Measurements from ENCODE around the gene TAMALIN. TPM values are rescaled to one million over a fixed set of nuclear protein-coding genes. Genes with fewer than 3 reads are reported as not detected.
A peak's percentile ranks its signal among the peaks of the same experiment; 100 is the strongest.

The TAMALIN gene
- polyA plus RNA-seq, 3 donors: 0.63 to 118 (median 1.6) TPM

- Histone ChIP-seq H3K4me2 (replicated peaks; ENCODE audit: extremely low read depth, low read length, poor library complexity, severe bottlenecking) (peak overlapping the region; percentile 84), H3K79me2 (ENCODE audit: insufficient read depth, low read length) (peaks cover 92% of the 10 kb centered on the region), H3K27ac (ENCODE audit: low read depth in 1 of 2, low read length in 2 of 2) (peak overlapping the region; percentile 55 to 97), H3K27me3 (ENCODE audit: control insufficient read depth in 2 of 2, insufficient read depth in 2 of 2, low read length in 2 of 2) (no peaks in the 10 kb centered on the region), H3K9ac (ENCODE audit: insufficient read depth, low read length, poor library complexity, severe bottlenecking) (peak overlapping the region; percentile 61), H4K20me1 (ENCODE audit: insufficient read depth, low read length) (peaks cover 15% of the 10 kb centered on the region), H3K36me3 (replicated peaks in 1 of 2; ENCODE audit: control insufficient read depth in 1 of 2, insufficient read depth in 2 of 2, low read length in 2 of 2) (peaks cover 0 to 16% of the 10 kb centered on the region in 2 donors), H3K9me3 (replicated peaks in 1 of 2; ENCODE audit: control insufficient read depth in 1 of 2, insufficient read depth in 1 of 2, low read length in 2 of 2) (no peaks in the 10 kb centered on the region), H3K4me3 (replicated peaks in 1 of 3; ENCODE audit: low read depth in 2 of 3, low read length in 3 of 3) (peak overlapping the region in 1 of 3 experiments; percentile 73), H2AFZ (ENCODE audit: insufficient read depth, low read depth, low read length, poor library complexity, severe bottlenecking) (no peak overlapping the region), H3K4me1 (ENCODE audit: control insufficient read depth in 1 of 2, insufficient read depth in 2 of 2, low read length in 2 of 2) (peaks cover 66 to 73% of the 10 kb centered on the region in 2 donors)
- H3K9me3 Mint-ChIP-seq: no peaks in the 10 kb centered on the region
- peak overlapping the region; percentile 6 to 62 for H3K4me3 Mint-ChIP-seq
- peak overlapping the region; percentile 87 to 97 (median 97) for H3K27ac Mint-ChIP-seq
- peaks cover 31 to 36% of the 10 kb centered on the region in 2 donors for H3K36me3 Mint-ChIP-seq
- no CpG with 5 or more reads among the region's 13 CpGs for WGBS (ENCODE audit: insufficient coverage)
- H3K27me3 Mint-ChIP-seq (ENCODE audit: low read depth in 3 of 3): peaks cover 0 to 2% (median 0%) of the 10 kb centered on the region in 3 donors
- DNase-seq: peak in 2 of 3 donors; percentile 33 to 44
- peaks cover 76% of the 10 kb centered on the region for H3K4me1 Mint-ChIP-seq
- intact Hi-C loops (cut with micrococcal nuclease): no loop called here
- TF ChIP-seq CTCF (IDR thresholded peaks at IDR 0.05): peak; percentile 73
Measured at GRCh38 chr12:51970904-51971646, 35.7 kb upstream of the TAMALIN start.

- Histone ChIP-seq H3K9ac (ENCODE audit: insufficient read depth, low read length, poor library complexity, severe bottlenecking) (peak overlapping the region; percentile 61), H3K79me2 (ENCODE audit: insufficient read depth, low read length) (peaks cover 91% of the 10 kb centered on the region), H3K4me2 (replicated peaks; ENCODE audit: extremely low read depth, low read length, poor library complexity, severe bottlenecking) (peak overlapping the region; percentile 84), H2AFZ (ENCODE audit: insufficient read depth, low read depth, low read length, poor library complexity, severe bottlenecking) (no peak overlapping the region), H3K9me3 (replicated peaks in 1 of 2; ENCODE audit: control insufficient read depth in 1 of 2, insufficient read depth in 1 of 2, low read length in 2 of 2) (no peaks in the 10 kb centered on the region), H4K20me1 (ENCODE audit: insufficient read depth, low read length) (peaks cover 10% of the 10 kb centered on the region), H3K36me3 (replicated peaks in 1 of 2; ENCODE audit: control insufficient read depth in 1 of 2, insufficient read depth in 2 of 2, low read length in 2 of 2) (peaks cover 0 to 16% of the 10 kb centered on the region in 2 donors), H3K4me1 (ENCODE audit: control insufficient read depth in 1 of 2, insufficient read depth in 2 of 2, low read length in 2 of 2) (peaks cover 73 to 81% of the 10 kb centered on the region in 2 donors), H3K27me3 (ENCODE audit: control insufficient read depth in 2 of 2, insufficient read depth in 2 of 2, low read length in 2 of 2) (no peaks in the 10 kb centered on the region), H3K27ac (ENCODE audit: low read depth in 1 of 2, low read length in 2 of 2) (peak overlapping the region; percentile 87 to 97), H3K4me3 (replicated peaks in 1 of 3; ENCODE audit: low read depth in 2 of 3, low read length in 3 of 3) (peak overlapping the region; percentile 26 to 73 (median 44))
- DNase-seq: peak; percentile 59 to 81 (median 72)
- H3K27ac Mint-ChIP-seq: peak overlapping the region; percentile 87 to 97 (median 97)
- no CpG with 5 or more reads among the region's 4 CpGs for WGBS (ENCODE audit: insufficient coverage)
- H3K36me3 Mint-ChIP-seq: peaks cover 31 to 41% of the 10 kb centered on the region in 2 donors
- intact Hi-C loops (cut with micrococcal nuclease): loop anchor here in 1 of 2 donors (2.0 kb wide), 1 partner anchor 85 kb away; no protein-coding TSS in a partner anchor
- peak overlapping the region; percentile 62 to 63 for H3K4me3 Mint-ChIP-seq
- no peak for TF ChIP-seq CTCF (IDR thresholded peaks at IDR 0.05)
- peaks cover 0 to 2% (median 0%) of the 10 kb centered on the region in 3 donors for H3K27me3 Mint-ChIP-seq (ENCODE audit: low read depth in 3 of 3)
- H3K4me1 Mint-ChIP-seq: peaks cover 83% of the 10 kb centered on the region
- no peaks in the 10 kb centered on the region for H3K9me3 Mint-ChIP-seq
Measured at GRCh38 chr12:51971679-51972421, 34.9 kb upstream of the TAMALIN start.
